Spleen (tissue), 7 donors: Measurements from ENCODE around the gene PURB.

Source experiments
- CTCF ChIP-seq, 11 experiments: fragments of 200-600 bp in 7 of 11; fragments of 450-650 bp in 4 of 11; sonication (generic) in 4 of 11; IDR thresholded peaks in 8 of 11; conservative IDR thresholded peaks in 3 of 11; 1 replicate in 7 of 11; 2 replicates in 4 of 11; pipeline versions ENCODE4 v1.4.0 to v1.8.0; 2016 to 2021; ENCODE audit warnings: antibody characterized with exemption in 11 of 11, inconsistent platforms in 4 of 11, mild to moderate bottlenecking in 1 of 11
- POLR2A ChIP-seq, 3 donors: fragments of 450-650 bp; IDR thresholded peaks; one replicate each; pipeline ENCODE4 v1.5.1; 2017; ENCODE audit warnings: antibody characterized with exemption in 3 of 3, mild to moderate bottlenecking in 1 of 3
- donor health status: DM: no; HTN: no; CAD: no; lungs with moderate emphysema.
- donor health status: DM: no; HTN: no; CAD: no.
- donor health status: DM: no; HTN: no; CAD: no.

- TF ChIP-seq CTCF (IDR thresholded peaks at IDR 0.05 in 8 of 11, conservative IDR thresholded peaks at IDR 0.05 in 3 of 11): no peak
- TF ChIP-seq POLR2A (IDR thresholded peaks at IDR 0.05): no peak
These were observed 27.5 kb upstream of the PURB start for GRCh38 chr7:44912775-44913347.
